ENCODE measurements around the gene KRTAP12-3. TPM values are rescaled to one million over a fixed set of nuclear protein-coding genes. Genes with fewer than 3 reads are reported as not detected.

KRTAP12-3 gene
- total and polyA plus RNA-seq, 3 donors from 2014 or later: not detected

DNA sequence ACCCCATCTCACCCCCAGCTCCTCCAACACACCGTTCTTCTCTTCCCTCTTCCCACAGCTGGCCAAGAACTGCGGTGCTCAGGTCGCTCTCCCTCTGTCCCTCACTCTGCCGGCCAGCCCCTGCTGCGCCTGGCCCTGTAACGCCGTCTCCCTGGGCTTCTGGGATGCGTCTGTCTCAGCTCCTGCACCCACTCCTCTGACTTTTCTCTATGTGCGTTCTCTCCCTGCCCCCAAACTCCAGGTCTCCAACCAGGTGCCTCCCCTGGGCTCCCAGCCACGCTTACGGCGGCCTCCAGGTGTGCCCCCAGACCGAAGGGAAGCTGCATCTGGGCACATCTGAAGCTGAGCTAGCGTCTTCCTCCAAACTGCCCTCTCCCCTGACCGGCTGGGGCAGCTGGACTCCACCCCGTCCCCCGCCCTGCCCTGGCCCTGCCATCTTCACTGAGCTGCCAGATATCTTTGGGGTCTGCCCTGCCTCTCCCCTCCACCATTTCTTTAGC, 41.8 kb downstream of the KRTAP12-3 start:
- peak; percentile 7 for DNase-seq
- intact Hi-C loops (cut with DNase I; ENCODE audit: low total_unique reads): no loop called here
- H3K27me3 ChIP-seq: no peaks in the 10 kb centered on the region
- no peak overlapping the region for H3K4me3 ChIP-seq
- WGBS, 2 donors: 52 to 53% methylated on average over 17 of the region's 17 CpGs
- TF ChIP-seq, protein P1, sequence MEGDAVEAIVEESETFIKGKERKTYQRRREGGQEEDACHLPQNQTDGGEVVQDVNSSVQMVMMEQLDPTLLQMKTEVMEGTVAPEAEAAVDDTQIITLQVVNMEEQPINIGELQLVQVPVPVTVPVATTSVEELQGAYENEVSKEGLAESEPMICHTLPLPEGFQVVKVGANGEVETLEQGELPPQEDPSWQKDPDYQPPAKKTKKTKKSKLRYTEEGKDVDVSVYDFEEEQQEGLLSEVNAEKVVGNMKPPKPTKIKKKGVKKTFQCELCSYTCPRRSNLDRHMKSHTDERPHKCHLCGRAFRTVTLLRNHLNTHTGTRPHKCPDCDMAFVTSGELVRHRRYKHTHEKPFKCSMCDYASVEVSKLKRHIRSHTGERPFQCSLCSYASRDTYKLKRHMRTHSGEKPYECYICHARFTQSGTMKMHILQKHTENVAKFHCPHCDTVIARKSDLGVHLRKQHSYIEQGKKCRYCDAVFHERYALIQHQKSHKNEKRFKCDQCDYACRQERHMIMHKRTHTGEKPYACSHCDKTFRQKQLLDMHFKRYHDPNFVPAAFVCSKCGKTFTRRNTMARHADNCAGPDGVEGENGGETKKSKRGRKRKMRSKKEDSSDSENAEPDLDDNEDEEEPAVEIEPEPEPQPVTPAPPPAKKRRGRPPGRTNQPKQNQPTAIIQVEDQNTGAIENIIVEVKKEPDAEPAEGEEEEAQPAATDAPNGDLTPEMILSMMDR (IDR thresholded peaks at IDR 0.05): no peak
- TF ChIP-seq POLR2A (IDR thresholded peaks at IDR 0.05): no peak
- no peaks in the 10 kb centered on the region for H3K36me3 ChIP-seq (ENCODE audit: low read depth, missing control alignments)
- no peaks in the 10 kb centered on the region for H3K4me1 ChIP-seq
- H3K9me3 ChIP-seq: no peaks in the 10 kb centered on the region
- H3K27ac ChIP-seq: no peak overlapping the region

DNA sequence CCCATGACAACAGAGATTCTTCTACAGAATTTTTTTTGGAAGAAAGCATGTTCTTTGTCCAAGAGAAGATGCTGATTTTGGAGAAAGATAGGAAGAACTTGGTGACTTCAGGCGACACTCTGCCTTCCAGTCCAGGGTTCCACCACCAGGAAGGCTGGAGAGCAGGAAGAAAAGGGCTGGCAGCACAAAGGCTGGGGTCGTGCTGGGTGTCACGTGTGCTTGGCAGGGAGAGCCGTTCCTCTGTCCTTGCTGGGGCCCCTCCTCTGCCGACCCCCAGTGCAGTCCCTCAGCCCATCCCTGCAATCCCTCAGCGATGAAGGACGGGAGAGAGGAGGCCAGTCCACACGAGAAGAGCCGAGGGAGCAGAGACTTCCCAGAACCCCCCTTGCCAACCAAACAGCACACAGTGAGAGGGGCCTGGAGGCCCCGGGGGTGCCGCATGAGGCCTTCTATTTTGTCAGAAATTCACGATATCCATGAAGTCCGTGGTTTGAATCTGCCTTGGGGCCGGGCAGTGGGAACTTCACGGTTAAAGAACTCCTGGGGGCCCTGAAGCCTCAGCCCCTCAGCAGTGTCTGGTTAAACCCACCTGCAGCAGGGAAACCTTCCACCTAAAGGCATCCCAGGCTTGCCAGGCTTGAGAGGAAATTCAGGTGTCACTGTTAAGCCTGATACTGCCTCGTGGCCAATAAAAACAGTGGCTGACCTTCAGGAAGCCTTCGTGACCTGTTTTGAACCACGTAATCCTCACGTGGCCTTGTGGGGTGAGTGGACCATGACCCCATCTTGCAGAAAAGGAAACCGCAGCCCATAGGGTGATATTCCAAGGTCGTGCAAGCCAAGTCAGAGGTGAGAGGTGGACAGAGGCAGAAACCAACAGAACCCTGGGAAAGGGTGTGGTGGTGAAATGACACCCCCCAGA, 42.6 kb downstream of the KRTAP12-3 start:
- H3K4me3 ChIP-seq: no peak overlapping the region
- no peaks in the 10 kb centered on the region for H3K9me3 ChIP-seq
- no peak overlapping the region for H3K27ac ChIP-seq
- intact Hi-C loops (cut with DNase I; ENCODE audit: low total_unique reads): no loop called here
- 55 to 59% methylated on average over 13 to 21 of the region's 21 CpGs for WGBS, 2 donors
- no peaks in the 10 kb centered on the region for H3K4me1 ChIP-seq
- TF ChIP-seq POLR2A (IDR thresholded peaks at IDR 0.05): no peak
- TF ChIP-seq, protein P1 (IDR thresholded peaks at IDR 0.05): no peak
- no peaks in the 10 kb centered on the region for H3K27me3 ChIP-seq
- no peaks in the 10 kb centered on the region for H3K36me3 ChIP-seq (ENCODE audit: low read depth, missing control alignments)
- DNase-seq: peak; percentile 4

DNA sequence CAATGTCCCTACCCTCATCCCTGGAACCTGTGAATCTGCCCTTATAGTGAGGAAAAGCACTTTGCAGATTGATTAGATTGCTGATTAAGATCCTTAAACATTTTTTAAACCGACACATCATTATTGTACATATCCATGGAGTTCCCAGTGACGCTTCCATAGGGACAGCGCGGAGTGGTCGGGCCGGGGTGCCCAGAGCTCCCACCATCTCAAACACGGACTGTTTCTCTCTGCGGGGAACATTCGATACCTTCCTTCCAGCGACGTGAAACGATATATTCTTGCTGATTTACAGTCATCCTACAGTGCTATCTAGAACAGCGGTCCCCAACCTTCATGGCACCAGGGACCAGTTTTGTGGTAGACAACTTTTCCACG, 43.3 kb downstream of the KRTAP12-3 start:
- no peak for DNase-seq
- H3K27me3 ChIP-seq: no peaks in the 10 kb centered on the region

DNA sequence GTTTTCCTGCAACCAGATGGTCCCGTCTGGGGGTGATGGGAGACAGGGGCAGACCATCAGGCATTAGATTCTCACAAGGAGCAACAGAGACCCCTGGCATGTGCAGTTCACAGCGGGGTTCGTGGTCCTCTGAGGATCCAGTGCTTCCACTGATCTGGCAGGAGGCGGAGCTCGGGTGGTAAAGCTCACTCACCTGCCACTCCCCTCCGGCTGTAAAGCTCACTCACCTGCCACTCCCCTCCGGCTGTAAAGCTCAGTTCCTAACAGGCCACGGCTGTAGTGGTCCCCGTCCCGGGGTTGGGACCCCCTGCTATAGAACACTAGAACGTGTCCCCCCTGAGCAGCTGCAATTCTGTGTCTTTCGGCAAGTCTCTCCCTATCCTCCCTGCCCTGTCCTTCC, 43.8 kb downstream of the KRTAP12-3 start:
- WGBS, 2 donors: 36 to 73% methylated on average over 11 to 12 of the region's 12 CpGs
- Histone ChIP-seq H3K4me1 (no peaks in the 10 kb centered on the region), H3K9me3 (no peaks in the 10 kb centered on the region), H3K4me3 (no peak overlapping the region), H3K36me3 (ENCODE audit: low read depth, missing control alignments) (no peaks in the 10 kb centered on the region), H3K27ac (no peak overlapping the region), H3K27me3 (no peaks in the 10 kb centered on the region)
- intact Hi-C loops (cut with DNase I; ENCODE audit: low total_unique reads): no loop called here
- no peak for TF ChIP-seq POLR2A (IDR thresholded peaks at IDR 0.05)
- TF ChIP-seq, protein P1 (IDR thresholded peaks at IDR 0.05): no peak
- peak; percentile 5 for DNase-seq

More for the DNA sequence above, 43.3 kb downstream of the KRTAP12-3 start:
- TF ChIP-seq, protein P1 (IDR thresholded peaks at IDR 0.05): no peak
- no peak for TF ChIP-seq POLR2A (IDR thresholded peaks at IDR 0.05)
- Histone ChIP-seq H3K4me3 (no peak overlapping the region), H3K9me3 (no peaks in the 10 kb centered on the region), H3K4me1 (no peaks in the 10 kb centered on the region), H3K27ac (no peak overlapping the region), H3K36me3 (ENCODE audit: low read depth, missing control alignments) (no peaks in the 10 kb centered on the region)
- WGBS, 2 donors: 77 to 78% methylated on average over 14 of the region's 14 CpGs
- intact Hi-C loops (cut with DNase I; ENCODE audit: low total_unique reads): no loop called here

Measured in testis (tissue), 3 donors.